ENCODE data around the gene RALGAPB. TPM values are rescaled to one million over a fixed set of nuclear protein-coding genes. Genes with fewer than 3 reads are reported as not detected.

RALGAPB gene
- total and polyA plus RNA-seq, 7 donors: 7.5 to 27.3 (median 18.6) TPM

DNA sequence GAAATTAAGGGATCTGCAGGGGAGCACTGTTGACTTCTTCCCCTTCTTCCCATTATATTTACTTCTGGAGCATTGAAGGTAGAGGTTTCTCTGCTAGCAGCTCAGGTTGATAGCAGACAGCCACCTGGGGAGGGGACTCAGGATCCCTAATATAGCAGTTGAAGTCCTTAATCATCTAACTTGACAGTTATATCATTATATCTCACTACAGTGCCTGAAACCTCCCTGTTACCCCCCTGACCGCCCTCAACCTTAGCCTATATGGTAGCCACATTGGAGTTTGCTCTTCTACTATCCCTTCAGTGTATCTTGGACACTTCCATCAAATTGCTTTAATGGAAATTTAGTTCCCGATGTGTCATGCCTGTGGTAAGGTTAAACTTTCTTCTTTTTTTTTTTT is 7.0 kb downstream of the RALGAPB start:
- WGBS, 3 donors: 87 to 99% (median 88%) methylated on average over 2 of the region's 2 CpGs
- Histone ChIP-seq H3K36me3 (ENCODE audit: insufficient read depth in 1 of 2, low read depth in 1 of 2) (peaks cover 0 to 12% of the 10 kb centered on the region in 2 donors), H3K9me3 (no peaks in the 10 kb centered on the region), H3K27ac (no peak overlapping the region), H3K4me3 (no peak overlapping the region), H3K4me1 (peaks cover 6% of the 10 kb centered on the region), H3K27me3 (ENCODE audit: insufficient read depth in 3 of 3, low read length in 2 of 3) (no peaks in the 10 kb centered on the region)
- intact Hi-C loops (cut with DNase I): no loop called here
- ATAC-seq: no peak
- no peak for DNase-seq
- TF ChIP-seq, protein P1, sequence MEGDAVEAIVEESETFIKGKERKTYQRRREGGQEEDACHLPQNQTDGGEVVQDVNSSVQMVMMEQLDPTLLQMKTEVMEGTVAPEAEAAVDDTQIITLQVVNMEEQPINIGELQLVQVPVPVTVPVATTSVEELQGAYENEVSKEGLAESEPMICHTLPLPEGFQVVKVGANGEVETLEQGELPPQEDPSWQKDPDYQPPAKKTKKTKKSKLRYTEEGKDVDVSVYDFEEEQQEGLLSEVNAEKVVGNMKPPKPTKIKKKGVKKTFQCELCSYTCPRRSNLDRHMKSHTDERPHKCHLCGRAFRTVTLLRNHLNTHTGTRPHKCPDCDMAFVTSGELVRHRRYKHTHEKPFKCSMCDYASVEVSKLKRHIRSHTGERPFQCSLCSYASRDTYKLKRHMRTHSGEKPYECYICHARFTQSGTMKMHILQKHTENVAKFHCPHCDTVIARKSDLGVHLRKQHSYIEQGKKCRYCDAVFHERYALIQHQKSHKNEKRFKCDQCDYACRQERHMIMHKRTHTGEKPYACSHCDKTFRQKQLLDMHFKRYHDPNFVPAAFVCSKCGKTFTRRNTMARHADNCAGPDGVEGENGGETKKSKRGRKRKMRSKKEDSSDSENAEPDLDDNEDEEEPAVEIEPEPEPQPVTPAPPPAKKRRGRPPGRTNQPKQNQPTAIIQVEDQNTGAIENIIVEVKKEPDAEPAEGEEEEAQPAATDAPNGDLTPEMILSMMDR (IDR thresholded peaks at IDR 0.05): no peak

- TF ChIP-seq, protein P1 (IDR thresholded peaks at IDR 0.05): no peak
- H3K36me3 ChIP-seq (ENCODE audit: insufficient read depth in 1 of 2, low read depth in 1 of 2): peaks cover 3 to 31% of the 10 kb centered on the region in 2 donors
- no peak for ATAC-seq
- no peak for DNase-seq
- no peak overlapping the region for H3K27ac ChIP-seq
- no peaks in the 10 kb centered on the region for H3K9me3 ChIP-seq
- intact Hi-C loops (cut with DNase I): no loop called here
- no peak overlapping the region for H3K4me3 ChIP-seq
- H3K4me1 ChIP-seq: no peaks in the 10 kb centered on the region
- H3K27me3 ChIP-seq (ENCODE audit: insufficient read depth in 3 of 3, low read length in 2 of 3): no peaks in the 10 kb centered on the region
Measured at GRCh38 chr20:38485041-38485440, 12.4 kb downstream of the RALGAPB start.

GRCh38 chr20:38489181-38489580 is 16.5 kb downstream of the RALGAPB start:
- ATAC-seq: peak in 3 of 4 donors; percentile 37 to 76 (median 66)
- WGBS, 3 donors: 46 to 62% (median 54%) methylated on average over 3 of the region's 3 CpGs
- H3K27me3 ChIP-seq (ENCODE audit: insufficient read depth in 3 of 3, low read length in 2 of 3): no peaks in the 10 kb centered on the region
- TF ChIP-seq, protein P1 (IDR thresholded peaks at IDR 0.05): no peak
- no peak overlapping the region for H3K4me3 ChIP-seq
- no peak for DNase-seq
- peaks cover 6 to 38% of the 10 kb centered on the region in 2 donors for H3K36me3 ChIP-seq (ENCODE audit: insufficient read depth in 1 of 2, low read depth in 1 of 2)
- intact Hi-C loops (cut with DNase I): no loop called here
- H3K27ac ChIP-seq: no peak overlapping the region
- H3K9me3 ChIP-seq: no peaks in the 10 kb centered on the region
- no peaks in the 10 kb centered on the region for H3K4me1 ChIP-seq

- WGBS, 3 donors: 95 to 96% (median 95%) methylated on average over 8 of the region's 8 CpGs
- TF ChIP-seq, protein P1 (IDR thresholded peaks at IDR 0.05): no peak
- no peak overlapping the region for H3K27ac ChIP-seq
- intact Hi-C loops (cut with DNase I): no loop called here
- H3K27me3 ChIP-seq (ENCODE audit: insufficient read depth in 3 of 3, low read length in 2 of 3): no peaks in the 10 kb centered on the region
- no peak for DNase-seq
- H3K9me3 ChIP-seq: no peaks in the 10 kb centered on the region
- H3K36me3 ChIP-seq (ENCODE audit: insufficient read depth in 1 of 2, low read depth in 1 of 2): peaks cover 14 to 100% of the 10 kb centered on the region in 2 donors
- H3K4me3 ChIP-seq: no peak overlapping the region
- ATAC-seq: no peak
- H3K4me1 ChIP-seq: no peaks in the 10 kb centered on the region
Measured at GRCh38 chr20:38497246-38497935, 24.7 kb downstream of the RALGAPB start.

- WGBS, 3 donors: 90 to 100% (median 96%) methylated on average over 1 of the region's 1 CpG
- TF ChIP-seq, protein P1 (IDR thresholded peaks at IDR 0.05): no peak
- ATAC-seq (no peak), DNase-seq (no peak)
- peaks cover 16 to 99% of the 10 kb centered on the region in 2 donors for H3K36me3 ChIP-seq (ENCODE audit: insufficient read depth in 1 of 2, low read depth in 1 of 2)
- no peaks in the 10 kb centered on the region for H3K27me3 ChIP-seq (ENCODE audit: insufficient read depth in 3 of 3, low read length in 2 of 3)
- H3K4me1 ChIP-seq: no peaks in the 10 kb centered on the region
- H3K27ac ChIP-seq: no peak overlapping the region
- intact Hi-C loops (cut with DNase I): no loop called here
- H3K9me3 ChIP-seq: no peaks in the 10 kb centered on the region
- no peak overlapping the region for H3K4me3 ChIP-seq
Measured at GRCh38 chr20:38498909-38499308, 26.3 kb downstream of the RALGAPB start.

All from psoas muscle (tissue), 8 donors.